HG03342 (cell line): ENCODE data around the gene GDAP2.
"Not testable (repeated sequence)": the region's sequence is repeated elsewhere in the genome, so short reads cannot be mapped to it uniquely, and the experiment has no call there.

Experiments
- ATAC-seq: cut with Tn5 transposase; IDR thresholded peaks from one replicate; pipeline ENCODE4 v1.9.1; 2021; ENCODE audit warnings: mild to moderate bottlenecking, moderate library complexity; ENCODE audit not compliant: unreplicated experiment

GDAP2 gene

DNA sequence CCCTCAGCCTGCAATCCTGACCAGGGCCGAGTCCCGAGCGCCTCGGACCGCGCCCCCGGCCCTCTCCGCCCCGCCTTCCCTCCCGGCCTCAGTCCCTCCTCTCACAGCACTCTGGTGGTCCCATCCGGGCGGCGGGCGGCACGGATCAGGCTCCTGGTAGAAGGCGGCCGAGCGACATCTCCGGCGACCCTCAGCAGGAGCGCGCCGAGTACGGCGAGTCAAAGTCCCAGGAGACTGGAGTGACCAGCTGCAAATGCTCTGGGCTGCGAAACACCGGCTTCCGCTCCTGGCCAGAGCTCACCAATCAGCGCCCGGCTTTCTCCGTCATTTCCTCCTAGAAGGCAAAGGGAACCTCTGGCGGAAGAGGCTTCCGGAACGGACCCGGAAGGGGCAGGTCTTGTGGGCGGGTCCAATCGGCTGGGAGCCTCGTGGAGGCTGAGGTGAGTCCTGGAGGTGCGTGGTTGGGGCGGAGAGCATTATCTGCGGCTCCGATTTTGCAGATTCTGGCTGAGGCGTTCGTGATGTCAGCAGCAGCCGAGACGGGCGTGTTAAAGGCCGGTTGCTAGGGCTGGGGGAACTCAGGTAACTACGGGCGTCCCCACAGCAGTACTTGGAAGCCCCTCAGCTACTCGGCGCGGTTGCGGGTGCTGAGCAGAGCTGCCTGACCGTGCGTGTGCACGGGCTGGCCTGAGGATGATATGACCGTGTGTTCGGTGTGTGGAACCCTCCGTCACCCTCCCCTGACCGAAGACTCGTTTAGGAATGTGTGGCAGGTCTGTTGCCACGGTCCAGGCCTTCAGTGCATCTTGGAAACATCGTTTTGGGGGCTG, at the start of gene GDAP2, which contains the start of gene WDR3:
Gene GDAP2 (minus strand): TSS at position 279 of the 830 bp plus-strand sequence. CDS start 9,264 bp downstream, outside the sequence.
Gene WDR3 (plus strand): TSS at position 397 of the 830 bp plus-strand sequence. CDS start 3,581 bp downstream, outside the sequence.
- peak; percentile 95 for ATAC-seq

DNA sequence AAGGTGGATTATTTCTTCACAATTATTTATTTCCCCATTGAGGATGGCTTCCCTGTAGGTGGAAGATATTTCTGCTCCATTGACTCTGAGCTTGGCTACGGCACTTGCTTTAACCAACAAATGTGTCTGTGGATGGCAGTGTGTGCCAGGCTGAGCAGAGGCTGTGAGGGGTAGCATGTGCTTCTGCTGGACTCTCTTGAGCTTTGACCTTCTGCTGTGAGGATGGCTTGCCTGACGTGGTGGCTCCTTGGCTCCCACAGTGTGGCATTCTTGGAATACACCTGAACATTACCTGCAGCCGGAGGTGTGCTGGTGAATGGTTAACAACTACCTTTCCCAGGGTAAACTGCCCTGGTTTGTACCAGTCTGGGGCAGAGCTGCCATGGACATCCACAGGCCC, 47.0 kb upstream of the GDAP2 start:
- no peak for ATAC-seq

- ATAC-seq, result no peak
Observed at GRCh38 chr1:117971777-117972176, 42.4 kb upstream of the GDAP2 start.

DNA sequence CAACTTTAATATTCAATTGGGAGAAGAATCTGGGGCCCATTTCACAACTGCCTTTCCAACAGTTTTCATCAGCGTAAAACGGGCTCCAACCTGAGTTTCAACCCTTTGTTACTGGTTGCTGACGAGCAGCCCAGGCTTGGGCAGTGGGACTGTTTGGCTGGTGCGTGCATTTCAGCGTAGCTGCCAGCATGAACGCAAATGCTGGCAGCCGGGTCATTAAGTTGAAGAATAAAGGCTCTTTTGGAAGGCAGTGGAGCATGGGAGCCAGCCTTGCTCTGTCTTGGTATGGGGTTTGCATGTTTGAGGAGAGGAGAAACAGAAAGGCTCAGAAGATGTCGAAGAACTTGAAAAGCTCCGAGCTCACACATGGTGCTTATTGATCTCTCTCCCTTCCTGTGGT, 40.8 kb upstream of the GDAP2 start:
- no peak for ATAC-seq

GRCh38 chr1:117967881-117968280, 38.5 kb upstream of the GDAP2 start:
- no peak for ATAC-seq

GRCh38 chr1:117967477-117967876, 38.1 kb upstream of the GDAP2 start:
- no peak for ATAC-seq

DNA sequence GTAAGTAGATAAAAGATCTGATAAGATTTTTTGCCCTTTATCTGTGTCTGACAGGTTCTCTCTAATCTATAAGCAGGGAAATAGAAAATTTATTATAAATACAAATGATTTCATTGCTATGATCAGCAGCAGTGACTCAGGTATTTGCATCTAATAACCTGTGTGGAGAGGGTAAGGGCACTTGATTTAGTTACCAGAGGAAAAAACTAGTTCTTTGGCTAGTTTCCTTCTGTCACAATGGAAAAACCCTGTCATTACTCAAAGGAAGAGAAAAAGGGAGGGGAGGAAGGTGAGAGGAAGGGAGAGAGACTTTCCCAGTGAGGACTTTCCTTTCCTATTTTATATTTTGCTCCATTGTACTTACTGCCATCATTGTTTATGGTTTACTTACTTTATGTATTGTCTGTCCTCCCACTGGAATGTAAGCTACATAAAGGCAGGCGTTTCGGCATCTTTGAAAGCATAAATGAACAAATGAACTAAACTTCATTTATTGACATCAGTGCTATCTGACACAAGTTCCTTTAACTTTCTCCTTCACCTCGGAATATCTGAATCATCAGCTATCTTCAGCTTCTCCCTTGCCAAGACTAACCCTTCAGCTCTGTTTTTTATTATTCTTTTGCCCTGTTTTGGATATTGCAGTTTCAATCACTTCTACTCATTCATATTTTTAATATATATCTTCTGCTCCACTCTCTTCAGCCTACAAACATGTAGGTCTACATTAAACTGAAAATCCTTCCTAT, 35.0 kb upstream of the GDAP2 start:
- no peak for ATAC-seq

GRCh38 chr1:117959364-117959763, 29.9 kb upstream of the GDAP2 start:
- no peak for ATAC-seq

DNA sequence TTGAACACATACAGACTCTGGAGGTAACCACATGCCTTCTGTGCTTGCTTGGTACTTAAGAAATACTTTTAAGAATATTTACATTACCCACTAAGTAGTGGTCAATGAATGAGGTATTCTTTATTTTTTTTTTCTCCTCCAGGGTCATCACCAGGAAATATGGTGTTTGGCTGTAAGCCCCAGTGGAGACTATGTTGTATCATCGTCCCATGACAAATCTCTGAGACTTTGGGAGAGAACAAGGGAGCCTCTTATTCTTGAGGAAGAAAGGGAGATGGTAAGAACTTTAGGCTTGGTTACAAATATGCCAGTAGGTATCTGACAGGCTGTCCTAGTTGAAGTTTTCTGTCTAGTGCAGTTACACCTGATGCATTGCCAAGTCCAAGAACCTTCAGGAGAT, 23.0 kb upstream of the GDAP2 start:
- ATAC-seq, result no peak

DNA sequence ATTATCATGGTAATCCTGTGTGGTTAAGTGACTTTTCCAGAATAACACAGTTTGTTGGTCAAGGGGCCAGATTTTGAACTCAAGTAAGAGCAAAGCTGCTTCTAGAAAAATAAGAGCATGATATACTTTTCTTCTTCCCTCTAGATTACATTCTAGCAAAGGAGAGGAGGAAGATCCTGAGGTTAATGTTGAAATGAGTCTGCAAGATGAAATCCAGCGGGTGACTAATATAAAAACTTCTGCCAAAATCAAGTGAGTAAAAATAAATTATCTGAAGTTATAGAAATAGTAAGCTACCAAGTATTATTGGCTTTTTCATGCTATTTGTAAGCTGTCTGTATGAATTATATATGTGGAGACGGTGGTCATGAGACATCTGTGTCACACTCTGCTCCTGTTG, 12.9 kb upstream of the GDAP2 start:
- ATAC-seq, result no peak

DNA sequence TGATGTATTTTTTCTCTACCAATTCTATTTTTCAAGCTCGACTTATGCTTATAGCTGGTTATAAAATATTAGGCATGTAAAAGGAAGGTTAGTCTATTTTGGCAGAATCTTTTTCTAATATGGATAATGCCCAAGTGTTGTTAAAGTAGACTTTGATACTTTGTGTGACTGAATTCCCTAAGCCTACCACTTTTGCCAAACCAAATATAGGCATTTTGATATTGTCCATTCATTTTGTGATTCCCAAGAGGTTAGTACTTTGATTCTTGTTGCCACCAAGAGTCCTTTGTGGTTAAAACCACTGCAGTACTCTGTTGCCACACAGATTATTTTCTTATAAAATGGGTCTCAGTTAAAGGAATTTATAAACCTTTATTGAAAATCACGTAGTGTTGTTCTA, 4.3 kb upstream of the GDAP2 start:
- ATAC-seq, result no peak

DNA sequence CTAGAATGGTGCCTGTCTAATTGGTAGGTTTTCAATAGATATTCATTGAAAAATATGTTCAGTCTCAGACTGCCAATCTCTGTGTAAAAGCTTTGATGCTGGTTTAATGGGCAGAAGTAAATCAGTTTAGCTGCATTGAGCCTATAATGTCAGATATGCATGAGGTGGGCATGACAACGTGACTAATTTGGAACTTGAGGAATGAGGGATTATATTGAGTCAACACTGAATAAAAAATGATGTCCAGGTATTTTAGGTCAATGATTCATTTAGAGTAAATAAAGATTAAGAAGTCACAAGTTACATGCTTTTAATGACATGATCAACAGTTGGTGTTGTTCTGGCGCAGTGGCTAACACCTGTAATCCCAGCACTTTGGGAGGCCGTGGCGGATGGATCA, 3.2 kb upstream of the GDAP2 start:
- no peak for ATAC-seq

GRCh38 chr1:117930484-117930883, 1.1 kb upstream of the GDAP2 start:
- no peak for ATAC-seq

GRCh38 chr1:117930173-117930447, 689 bp upstream of the GDAP2 start:
- peak; percentile 2 for ATAC-seq

- ATAC-seq, result peak; percentile 33
Observed at GRCh38 chr1:117928881-117929342, 509 bp downstream of the GDAP2 start.

- ATAC-seq, result no peak
Observed at GRCh38 chr1:117925981-117926380, 3.4 kb downstream of the GDAP2 start.

- ATAC-seq, result not testable (repeated sequence)
Observed at GRCh38 chr1:117922717-117923116, 6.7 kb downstream of the GDAP2 start.

GRCh38 chr1:117921991-117922390, 7.4 kb downstream of the GDAP2 start:
- ATAC-seq, result no peak

GRCh38 chr1:117919376-117919775, 10.0 kb downstream of the GDAP2 start:
- ATAC-seq, result no peak

DNA sequence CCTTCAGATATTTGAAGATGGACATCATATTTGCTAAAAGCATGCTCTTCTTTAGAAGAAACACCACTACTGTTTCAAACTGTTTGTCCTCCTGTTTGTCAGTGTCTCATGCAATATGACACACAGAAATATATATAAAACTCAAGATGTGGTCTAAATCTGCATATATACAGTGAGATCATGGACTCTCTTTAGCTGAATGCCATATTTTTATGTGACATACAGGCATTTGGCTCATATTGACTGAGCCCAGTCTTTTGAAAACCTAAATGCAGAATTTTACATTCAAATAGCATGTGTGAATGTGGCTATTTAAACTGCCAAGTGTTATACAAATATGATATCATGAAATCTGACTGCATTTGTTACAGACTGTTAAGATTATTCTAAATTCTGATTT, 18.4 kb downstream of the GDAP2 start:
- ATAC-seq, result no peak

DNA sequence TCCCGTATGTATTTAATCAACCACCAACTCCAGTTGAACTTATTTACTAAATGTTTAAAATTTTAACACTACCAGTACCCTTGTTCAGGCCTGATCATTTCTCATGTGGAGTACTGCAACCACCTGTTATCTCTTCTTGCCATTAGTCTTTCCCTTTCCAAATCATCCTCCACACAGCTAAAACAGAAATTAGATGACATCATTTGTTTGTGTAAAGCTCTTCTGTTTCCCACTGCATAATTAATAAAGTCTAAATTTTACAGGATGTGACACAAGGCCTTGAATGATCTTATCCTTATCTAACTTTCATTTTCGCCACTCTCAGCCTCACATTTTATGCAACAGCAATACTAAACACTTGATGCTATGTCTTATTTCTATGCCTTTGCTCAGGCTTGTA, 24.4 kb downstream of the GDAP2 start:
- no peak for ATAC-seq

DNA sequence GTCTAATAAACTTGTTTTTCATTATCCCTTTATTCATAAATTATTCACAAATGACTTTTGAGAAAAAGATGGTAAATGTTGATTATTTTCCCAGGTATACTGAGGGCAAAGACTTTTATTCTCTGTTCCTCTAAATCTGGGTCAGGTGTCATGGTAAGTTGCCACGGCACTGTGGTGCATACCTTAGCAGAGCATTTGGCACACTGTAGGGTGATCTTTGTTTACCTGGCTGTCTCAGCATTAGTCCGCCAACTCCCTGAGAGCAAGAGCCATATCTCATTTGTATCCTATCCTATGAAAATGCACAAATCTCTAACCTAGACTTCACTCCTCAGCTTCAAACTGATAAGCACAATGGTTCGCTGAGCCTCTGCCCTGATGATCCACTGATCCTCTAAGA, 24.9 kb downstream of the GDAP2 start:
- ATAC-seq, result no peak
